NAMALWA (cell line): ENCODE measurements around the gene TPBGL.
"Not testable (repeated sequence)": the region's sequence is repeated elsewhere in the genome, so short reads cannot be mapped to it uniquely, and the experiment has no call there.

Experiments used
- DNase-seq: peaks from one replicate; pipeline ENCODE4 v3.0.0-alpha.2; 2015; ENCODE audit warnings: low spot score

TPBGL gene

DNA sequence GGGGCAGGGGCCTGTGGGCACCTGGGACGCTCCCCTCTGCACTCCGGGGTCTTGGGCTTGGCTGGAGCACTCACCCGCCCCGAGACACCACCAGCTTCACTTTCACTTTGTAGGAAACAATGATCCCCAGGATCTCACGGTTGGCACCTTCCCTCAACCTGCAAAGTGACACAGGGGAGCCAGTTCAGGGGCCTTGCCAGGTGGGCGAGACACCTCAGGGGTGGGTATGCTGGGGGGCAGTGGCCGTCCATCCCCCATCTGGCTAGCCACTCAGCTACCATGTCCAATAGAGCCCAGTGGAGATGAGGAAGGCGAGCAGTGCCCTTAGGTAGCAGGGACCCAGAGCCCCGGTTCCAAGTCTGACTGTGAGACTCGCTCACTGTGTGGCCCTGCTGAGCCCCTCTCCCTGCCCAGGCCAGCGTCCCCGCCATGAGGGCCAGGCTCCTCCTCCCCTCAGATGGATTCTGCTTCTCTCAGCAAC is 32.3 kb downstream of the TPBGL start:
- DNase-seq, result no peak

DNA sequence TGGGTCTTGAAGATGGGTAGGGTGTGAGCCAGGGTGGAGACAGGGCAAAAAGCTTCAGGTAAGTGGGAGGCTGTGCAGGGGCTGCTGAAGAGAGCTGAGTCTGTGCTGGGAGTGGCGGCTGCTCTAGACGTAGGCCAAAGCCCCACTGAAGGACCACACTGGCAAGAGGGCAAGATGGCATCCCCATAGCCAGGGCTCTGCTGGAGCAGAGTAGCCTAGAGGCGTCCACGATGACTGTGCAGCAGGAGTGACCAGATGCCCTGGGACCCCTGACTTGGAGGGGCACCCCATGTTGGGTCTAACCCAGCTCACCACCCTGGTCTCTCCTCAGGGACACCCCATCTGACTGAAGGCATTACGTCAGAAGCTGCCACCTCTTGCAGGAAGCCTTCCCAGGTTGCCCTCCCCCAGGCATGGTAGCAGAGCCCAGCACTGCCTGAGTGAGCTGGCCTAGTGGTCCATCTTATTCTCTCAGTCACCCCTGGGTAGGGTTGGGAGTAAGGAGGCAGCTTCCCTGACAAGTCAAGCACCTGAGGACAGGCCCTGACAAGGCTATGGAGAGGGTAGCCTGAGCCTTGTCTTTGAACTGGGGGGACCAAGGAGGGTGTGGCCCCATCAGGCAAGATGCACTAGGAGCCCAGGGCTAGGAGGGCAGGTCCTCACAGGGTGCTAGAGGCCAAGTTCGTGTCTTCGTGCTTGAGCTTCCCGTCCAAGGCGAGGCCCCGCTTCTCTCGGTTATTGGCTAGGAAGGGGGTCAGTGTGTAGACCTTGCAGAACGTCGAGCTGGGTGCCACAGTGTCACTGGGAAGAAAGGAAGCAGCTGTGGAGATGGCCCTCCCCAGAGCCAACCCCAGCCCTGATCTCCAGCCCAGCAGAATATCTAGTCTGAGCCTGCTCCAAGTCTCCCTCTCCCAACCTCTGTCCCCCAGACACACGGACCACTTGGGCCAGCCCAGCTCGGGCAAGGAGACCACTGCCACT is 33.1 kb downstream of the TPBGL start:
- DNase-seq, result no peak

DNA sequence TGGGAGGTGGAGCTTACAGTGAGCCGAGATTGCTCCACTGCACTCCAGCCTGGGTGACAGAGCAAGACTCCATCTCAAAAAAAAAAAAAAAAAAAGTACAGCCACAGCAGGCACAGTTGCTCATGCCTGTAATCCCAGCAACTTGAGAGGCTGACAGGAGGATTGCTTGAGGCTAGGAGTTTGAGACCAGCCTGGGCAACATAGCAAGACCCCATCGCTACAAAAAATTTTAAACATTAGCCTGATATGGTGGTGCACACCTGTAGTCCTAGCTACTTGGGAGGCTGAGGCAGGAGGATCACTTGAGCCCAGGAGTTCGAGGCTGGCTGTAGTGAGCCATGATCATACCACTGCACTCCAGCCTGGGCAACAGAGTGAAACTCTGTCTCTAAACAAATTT is 34.1 kb downstream of the TPBGL start:
- DNase-seq, result not testable (repeated sequence)

DNA sequence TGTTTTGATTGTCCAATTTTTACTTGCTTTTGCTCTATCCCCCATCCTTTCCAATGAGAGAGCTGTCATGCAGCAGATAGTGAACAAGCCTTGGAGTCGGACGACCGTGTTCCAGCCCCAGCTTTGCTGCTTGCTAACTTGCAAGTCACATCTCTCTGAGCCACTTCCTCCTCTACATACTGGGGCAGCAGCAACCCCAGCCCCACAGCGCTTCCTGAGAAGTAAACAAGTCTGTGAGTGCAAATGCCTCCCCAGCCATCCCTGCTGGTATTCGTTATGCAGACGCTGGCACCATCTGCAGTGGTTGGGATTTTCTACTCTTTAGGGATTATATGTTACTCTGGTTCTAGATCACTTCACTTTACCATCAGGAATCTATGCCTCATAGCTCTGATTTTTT is 35.0 kb downstream of the TPBGL start:
- peak; percentile 66 for DNase-seq

DNA sequence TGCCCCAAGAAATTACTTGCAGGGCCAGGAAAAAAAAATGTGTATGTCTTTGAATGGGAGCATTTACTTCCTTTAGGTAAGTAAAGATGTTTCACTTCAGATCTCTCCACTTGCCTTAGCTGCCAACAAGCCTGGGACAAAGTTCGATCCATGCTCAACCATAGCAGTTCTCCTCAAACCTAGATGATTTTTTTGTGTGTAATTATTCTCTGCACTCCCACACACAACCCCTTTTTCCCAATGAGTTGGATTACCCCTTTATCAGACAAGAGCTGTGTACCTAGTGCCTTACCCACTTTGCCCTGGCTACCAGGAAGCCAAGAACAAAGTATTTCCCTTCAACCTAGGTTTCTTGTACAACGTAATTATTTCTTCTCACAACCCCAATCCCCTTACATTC is 35.6 kb downstream of the TPBGL start:
- DNase-seq, result no peak

DNA sequence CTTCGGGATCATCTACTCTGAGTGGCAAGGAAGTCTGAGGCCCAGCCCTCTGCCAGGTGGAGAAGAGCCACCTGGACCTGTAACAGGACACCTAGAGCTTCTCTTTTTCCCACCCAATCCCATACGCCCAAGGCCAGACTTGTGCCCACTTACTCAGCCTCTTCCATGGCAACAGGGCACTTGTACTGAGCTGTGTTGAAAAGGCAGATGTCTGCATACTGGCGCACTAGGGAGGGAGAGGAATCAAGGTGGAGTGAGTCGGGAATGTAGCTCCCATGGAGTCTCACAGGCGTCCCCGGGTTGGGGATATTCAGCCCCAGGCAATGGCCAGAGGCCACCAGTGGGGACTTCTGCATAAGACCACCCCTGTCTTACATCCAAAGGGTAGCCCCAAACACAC is 36.1 kb downstream of the TPBGL start:
- DNase-seq, result no peak

DNA sequence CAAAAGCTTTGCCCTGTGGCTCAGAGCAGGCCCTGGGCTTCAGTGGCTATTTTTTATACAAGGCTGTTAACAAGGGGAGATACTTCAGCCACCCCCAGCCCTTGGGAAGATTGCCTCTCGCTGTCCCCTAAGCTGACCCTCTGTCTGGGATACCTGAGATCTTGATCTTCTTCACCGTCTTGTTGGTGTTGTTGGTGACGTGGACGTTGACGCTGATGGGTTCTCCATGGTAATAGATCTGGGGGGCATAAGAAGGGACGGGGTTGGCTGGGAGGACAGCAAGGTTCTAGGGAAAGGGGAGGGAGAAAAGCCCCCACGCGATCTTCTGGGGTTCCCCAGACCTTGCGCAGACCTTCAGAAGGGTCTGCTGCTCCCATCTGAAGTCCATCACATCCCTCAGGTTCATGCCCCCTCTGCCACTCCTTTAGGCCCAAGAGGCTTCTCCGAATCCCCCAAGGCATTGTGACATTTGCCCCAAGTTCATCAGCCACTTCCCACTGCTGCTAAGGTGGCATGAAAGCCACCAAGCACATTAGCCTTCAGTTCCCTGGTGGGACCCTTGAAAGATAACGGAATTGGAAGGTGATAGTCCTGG is 36.7 kb downstream of the TPBGL start:
- no peak for DNase-seq

DNA sequence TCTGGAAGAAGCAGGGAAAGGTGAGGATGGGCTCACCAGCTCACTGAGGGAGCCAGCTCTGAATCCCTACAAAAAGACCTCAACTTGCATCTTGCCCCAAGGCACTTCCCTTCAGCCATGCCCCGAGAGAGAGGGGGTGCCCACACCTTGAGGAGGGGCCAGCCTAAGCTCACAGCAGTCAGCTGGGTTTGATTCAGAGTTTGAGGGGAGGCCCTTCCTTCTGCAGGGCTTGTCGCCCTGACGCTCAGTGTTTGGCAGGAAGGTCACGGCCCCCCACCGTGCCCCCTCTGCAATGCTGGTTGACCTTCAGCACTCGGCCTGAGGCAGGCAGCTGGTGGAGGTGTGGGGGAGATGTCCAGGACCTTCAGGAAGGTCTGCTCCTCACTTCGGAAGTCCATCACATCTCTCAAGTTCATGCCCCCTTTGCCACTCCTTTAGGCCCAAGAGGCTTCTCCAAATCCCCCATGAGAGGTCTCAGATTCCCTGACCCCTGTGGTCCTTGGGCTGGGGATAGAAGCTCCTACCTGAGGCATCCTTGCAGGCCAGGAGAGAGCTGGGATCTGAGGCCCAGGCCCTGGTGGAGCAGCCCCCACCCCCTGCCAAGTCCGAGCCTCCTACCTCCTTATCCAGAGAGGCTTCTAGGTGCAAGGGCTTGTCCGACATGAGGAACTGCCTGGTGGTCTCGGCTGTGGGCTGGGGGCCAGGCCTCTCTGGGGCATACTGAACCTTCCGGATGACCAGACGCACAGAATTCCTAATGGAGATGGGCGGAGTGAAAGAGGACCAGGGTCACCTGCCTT is 37.6 kb downstream of the TPBGL start:
- DNase-seq, result no peak

DNA sequence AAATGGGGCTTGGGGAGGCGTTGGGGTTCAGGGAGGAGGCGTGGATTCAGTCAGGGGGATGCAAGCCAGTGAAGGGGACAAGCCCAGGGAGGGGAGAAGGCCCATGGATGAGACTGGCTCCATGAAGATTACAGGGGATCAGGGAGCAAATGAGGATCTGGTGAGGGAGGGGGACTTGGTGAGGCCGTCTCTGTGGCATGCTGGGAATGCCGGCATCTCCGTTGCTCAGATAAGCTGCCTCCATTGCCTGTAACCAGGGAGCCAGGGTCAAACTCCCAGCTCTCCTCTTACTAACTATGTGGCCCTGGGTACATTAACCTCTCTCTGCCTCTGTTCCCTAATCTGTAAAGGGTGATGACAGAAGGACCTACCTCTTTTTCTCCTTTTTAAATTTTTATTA is 38.7 kb downstream of the TPBGL start:
- no peak for DNase-seq

DNA sequence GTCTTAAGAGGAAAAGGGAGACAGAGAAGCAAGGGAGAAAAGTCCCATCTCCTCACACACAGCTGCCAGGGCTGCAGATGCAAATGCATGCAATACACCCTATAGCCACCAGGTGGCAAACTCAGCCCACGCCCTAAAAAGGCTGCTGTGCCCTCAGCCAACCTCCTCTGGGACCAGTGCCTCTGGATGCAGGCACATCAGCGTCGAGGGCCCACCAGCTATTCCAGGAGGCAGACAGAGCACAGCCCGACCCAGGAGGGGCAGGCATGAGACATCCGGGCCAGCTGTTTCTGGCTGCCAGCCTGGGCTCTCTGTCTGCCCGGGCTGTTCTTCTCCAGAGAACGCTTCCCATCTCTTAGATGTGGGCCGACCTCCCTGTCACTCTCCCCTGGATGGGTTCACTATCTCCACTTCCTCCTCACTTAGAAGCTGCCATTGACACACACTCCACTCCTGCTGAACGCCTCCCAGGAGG is 39.7 kb downstream of the TPBGL start:
- peak; percentile 78 for DNase-seq

DNA sequence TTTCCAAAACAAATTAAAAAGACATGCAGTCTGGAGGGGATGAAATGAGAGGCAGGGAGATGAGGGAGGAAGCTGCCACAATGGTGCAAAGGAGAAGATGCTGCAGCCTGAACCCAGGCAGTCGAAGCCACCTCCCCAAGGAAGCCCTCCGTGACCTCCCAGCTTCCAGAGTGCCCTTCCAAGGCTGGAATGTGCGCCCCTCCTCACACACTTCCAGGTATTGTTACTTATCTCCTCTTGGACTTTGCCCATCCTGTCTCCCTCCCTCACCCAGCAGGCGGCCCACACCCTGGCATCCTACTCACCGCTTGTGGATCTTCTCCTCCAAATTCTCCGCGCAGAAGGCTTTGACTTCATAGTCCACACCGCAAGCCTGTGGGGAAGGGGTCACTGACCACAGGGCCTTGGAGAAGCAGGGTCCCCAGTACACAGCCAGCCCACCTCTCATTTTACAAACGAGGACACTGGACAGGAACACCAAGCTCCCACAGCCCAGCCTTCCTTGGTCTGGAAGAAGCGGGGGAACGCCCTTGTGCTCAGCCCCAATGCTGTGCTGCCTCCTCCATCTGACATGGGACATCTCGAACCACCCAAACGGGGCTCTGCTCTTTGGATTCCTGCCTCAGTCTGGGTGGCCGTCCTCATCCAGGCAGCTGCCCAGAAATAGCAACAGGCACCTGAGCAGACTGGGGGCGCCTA is 40.3 kb downstream of the TPBGL start:
- DNase-seq, result no peak

DNA sequence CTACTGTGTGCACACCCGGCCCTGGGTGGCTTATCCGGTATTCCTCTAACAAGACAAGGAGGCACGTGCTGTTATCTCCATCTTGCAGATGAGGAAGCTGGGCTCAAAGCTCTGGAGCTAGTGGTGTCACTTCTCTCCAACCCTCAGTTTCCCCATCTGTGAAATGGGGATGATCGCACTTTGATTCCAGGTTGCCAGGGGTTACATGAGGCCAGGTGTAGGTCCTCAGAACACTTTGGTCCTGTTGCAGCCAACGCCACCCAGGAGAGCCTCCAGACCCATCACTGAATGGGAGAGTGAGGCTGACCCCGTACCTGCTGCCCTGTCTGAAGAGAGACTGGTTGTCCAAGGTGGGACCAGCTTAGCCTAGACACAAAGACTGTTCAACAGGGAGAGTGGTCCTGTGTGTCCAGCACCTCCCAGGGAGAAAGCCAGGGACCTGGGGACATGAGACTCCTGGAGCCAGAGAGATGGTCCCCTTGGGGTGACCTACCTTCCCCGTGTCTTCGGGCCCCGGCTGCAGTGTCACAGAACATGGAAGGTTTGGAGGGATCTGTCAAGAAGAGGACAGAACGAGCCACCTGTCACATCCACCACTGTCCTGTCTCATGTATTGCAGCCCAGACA is 41.0 kb downstream of the TPBGL start:
- DNase-seq, result no peak

DNA sequence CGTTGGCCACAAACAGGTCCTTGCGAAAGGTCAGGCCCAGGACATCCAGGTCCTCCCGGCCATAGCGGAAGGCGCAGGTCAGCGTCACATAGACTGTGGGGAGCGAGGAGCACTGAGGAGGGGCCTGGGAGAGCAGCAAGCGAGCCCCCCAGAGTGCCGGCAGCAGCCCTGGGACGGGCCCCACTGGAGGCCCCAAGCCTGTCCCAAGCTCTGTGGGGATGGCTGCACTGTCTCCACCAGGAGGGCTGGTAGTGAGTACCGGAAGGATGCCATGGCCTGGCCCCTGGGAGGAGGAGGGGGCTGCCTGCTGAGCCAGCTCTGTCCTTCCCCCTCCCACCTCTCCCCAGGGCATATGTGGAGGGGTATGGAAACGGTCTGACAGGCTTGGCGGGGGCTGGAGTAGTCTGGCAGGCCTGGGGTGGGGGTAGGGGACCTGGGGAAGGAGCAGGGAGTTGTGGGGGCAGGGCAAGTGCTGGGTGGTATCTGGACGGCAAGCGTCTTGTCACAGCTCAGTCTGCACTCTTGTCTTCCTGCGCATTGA is 42.9 kb downstream of the TPBGL start:
- DNase-seq, result no peak

DNA sequence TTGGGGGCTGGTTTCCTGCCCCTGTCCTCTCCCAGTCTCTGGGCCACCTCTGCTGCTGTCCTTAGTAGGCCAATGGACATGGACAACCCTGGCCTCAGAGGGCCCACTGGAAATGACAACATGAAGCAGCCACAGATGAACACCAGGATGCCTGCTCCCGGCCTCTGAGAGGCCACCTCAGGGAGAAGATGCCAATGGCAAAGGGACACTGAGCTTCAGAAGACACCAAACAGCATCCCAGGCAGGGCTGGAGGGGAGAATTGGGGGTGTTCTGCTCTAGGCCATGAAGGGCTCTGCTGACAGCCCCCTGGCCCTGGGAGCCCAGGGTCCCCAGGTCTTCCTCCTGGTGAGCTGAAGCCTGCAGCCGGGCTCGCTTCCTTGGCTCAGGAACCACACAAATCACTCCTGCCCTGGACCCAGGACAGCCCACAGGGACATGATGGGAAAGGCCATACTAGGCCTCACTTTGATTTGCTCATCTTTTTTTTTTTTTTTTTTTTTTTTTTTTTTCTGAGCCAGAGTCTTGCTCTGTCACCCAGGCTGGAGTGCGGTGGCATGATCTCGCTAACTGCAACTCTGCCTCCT is 45.3 kb downstream of the TPBGL start:
- no peak for DNase-seq

DNA sequence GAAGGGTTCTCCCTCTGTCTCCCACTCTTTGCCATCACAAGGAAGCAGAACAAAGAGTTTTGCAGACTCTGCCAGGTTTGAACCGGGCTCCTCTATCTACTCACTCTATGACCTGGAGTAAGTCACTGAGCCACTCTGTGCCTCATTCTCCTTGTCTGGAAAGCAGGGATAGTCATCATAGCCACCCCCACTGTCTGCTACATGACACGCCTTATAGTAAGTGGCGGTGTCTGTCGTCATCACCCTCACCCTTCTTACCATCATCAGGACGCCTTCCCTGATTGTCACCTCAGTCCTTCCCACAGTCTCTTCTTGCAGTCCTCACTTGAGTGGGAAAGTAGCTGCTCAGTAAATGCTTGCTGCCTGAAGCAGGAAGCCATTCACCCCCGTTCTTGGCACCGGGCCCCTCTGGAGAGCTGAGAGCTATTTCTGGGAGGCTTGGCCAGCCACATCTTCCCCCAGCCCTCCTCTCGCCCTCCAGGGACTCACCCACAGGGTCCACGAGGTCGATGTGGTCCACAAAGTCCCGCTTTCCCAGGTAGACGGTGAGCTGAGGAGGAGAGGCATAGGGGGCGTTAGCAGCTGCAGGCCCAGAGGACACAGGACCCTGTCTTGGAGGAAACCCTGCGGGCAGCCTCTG is 46.4 kb downstream of the TPBGL start:
- no peak for DNase-seq

DNA sequence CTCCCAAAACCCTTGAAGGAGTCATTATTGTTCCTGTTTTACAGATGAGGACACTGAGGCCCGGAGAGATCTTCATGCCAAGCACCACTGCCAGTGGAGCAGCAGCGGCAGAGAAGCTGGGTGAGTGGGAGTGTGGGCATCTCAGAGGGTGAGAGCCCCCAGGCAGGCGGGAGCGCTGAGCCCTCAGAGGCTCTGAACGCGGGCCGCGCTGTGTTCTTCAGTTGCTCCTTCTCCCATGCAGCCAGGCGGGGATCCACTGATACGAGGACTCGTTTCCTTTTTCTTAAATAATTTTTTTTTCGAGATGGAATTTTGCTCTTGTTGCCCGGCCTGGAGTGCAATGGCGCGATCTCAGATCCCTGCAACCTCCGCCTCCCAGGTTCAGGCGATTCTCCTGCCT is 47.0 kb downstream of the TPBGL start:
- DNase-seq, result no peak

DNA sequence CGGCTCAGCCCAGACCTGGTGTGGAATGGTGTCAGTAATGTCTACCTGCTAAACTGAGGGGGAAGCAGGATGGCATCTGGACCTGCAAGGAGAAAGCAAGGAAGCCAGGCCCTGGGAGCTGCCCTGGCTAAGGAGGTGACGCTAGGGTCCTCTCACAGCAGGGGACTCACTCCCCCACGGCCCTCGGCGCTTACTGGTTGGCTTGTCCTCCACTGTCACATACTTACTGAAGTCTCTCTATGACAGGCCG is 48.9 kb downstream of the TPBGL start:
- no peak for DNase-seq

DNA sequence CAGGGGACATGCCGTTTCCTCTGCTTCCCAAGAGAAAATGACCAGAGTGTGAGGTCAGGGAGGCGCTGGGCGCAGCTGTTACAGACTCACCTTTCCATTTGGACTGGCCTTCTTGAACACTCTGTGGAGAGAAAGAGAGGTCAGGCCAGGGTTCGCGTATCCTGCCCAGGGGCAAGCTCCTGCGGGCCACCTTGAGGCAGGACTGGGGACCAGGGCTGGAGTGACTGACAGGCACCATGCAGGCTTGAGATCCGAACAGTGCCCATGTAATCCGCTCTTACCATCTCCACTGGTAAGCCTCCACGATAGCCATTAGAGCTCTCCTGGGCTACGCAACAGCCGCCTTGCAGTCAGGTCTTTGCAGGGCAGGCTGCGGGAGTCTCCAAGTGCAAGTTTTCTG is 49.3 kb downstream of the TPBGL start:
- DNase-seq, result no peak

DNA sequence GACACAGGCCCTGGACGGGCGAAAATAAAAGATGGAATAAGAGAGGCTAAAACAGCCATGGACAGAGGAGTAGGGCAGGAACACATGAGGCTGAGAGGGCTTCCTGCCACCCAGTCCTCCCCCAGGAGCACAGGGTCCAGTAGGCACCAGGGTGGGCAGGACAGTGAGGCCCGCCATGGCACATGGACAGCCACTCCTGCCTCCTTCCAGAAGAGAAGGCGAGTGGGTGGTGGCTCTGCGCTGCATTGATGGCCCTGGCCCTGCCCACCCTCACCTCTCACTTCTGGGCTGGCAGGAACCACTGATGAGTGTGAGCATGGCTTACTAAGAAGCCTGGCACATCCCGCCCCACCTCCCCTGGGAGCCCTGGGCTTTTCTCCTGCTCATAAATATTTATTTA is 51.2 kb downstream of the TPBGL start:
- no peak for DNase-seq

DNA sequence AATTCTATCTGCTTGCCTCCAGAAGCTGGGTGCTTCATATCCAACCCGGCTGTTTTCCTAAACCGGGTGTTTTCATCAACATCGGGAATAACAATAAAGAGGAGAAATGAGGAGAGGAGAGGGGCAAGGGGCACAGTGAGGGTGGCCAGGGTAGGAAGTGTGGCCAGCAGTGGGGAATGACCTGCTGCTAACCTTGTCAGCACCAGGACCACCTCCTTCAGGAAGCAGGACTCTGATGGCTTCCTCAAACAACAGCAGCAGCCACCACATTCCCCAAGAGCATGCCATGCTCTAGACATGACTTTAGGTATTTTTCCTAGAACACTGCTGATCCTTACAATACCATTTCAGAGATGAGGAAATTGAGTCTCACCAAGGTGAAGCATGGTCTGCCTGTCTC is 52.4 kb downstream of the TPBGL start:
- no peak for DNase-seq
